CD8-positive, alpha-beta memory T cell (primary cell): ENCODE results near the gene EHD3. TPM values are rescaled to one million over a fixed set of nuclear protein-coding genes. Genes with fewer than 3 reads are reported as not detected.

ENCODE experiments used
- CTCF ChIA-PET: fragments of 350-600 bp; sonication (Branson Sonifier 250); formaldehyde crosslinking; loops from one replicate; lab custom pipeline; 2021; ENCODE audit warnings: antibody characterized with exemption; lab: Charles Lee
- POLR2A ChIA-PET: fragments of 350-600 bp; sonication (Branson Sonifier 250); formaldehyde crosslinking; loops from one replicate; lab custom pipeline; 2021; ENCODE audit warnings: antibody characterized with exemption; lab: Charles Lee
- DNase-seq, 5 donors: peaks; one replicate each; pipeline versions ENCODE4 v3.0.0 to v3.0.0-alpha.2; 2020 to 2022; ENCODE audit warnings: mixed read lengths in 1 of 5
- H3K27ac ChIP-seq: one replicate; pipeline ENCODE4 v1.7.0; 2013; ENCODE audit warnings: low read depth, mild to moderate bottlenecking, low read length, moderate library complexity
- H3K27me3 ChIP-seq: 2 replicates; pipeline ENCODE4 v1.7.0; 2013; ENCODE audit warnings: low read length, mild to moderate bottlenecking; ENCODE audit not compliant: insufficient read depth, poor library complexity, severe bottlenecking
- H3K36me3 ChIP-seq: 2 replicates; pipeline ENCODE4 v1.7.0; 2013; ENCODE audit warnings: mild to moderate bottlenecking, low read length, moderate library complexity; ENCODE audit not compliant: insufficient read depth
- H3K4me1 ChIP-seq: 2 replicates; pipeline ENCODE4 v1.7.0; 2013; ENCODE audit warnings: mild to moderate bottlenecking, low read length, moderate library complexity; ENCODE audit not compliant: insufficient read depth
- H3K4me3 ChIP-seq: 2 replicates; pipeline ENCODE4 v1.7.0; 2013; ENCODE audit warnings: mild to moderate bottlenecking, low read length
- H3K9me3 ChIP-seq: 2 replicates; pipeline ENCODE4 v1.7.0; 2013; ENCODE audit warnings: mild to moderate bottlenecking, low read length
- H3K27ac Mint-ChIP-seq, 8 donors: one replicate each; pipeline ENCODE4 v1.8.0; 2020 to 2021; ENCODE audit warnings: mixed read lengths in 8 of 8, mild to moderate bottlenecking in 6 of 8, inconsistent platforms in 3 of 8, moderate library complexity in 3 of 8
- H3K27me3 Mint-ChIP-seq, 2 donors: one replicate each; pipeline ENCODE4 v1.8.0; 2020 to 2021; ENCODE audit warnings: mixed read lengths in 2 of 2, mild to moderate bottlenecking in 1 of 2, moderate library complexity in 1 of 2
- H3K36me3 Mint-ChIP-seq, 3 donors: one replicate each; pipeline ENCODE4 v1.8.0; 2020 to 2021; ENCODE audit warnings: mixed read lengths in 3 of 3, inconsistent platforms in 1 of 3, mild to moderate bottlenecking in 1 of 3
- H3K4me1 Mint-ChIP-seq, 3 donors: one replicate each; pipeline ENCODE4 v1.8.0; 2020 to 2021; ENCODE audit warnings: mixed read lengths in 3 of 3, inconsistent platforms in 1 of 3, mild to moderate bottlenecking in 1 of 3
- H3K4me3 Mint-ChIP-seq, 7 donors: one replicate each; pipeline ENCODE4 v1.8.0; 2020 to 2021; ENCODE audit warnings: mixed read lengths in 7 of 7, mild to moderate bottlenecking in 6 of 7, moderate library complexity in 4 of 7, inconsistent platforms in 2 of 7
- H3K9me3 Mint-ChIP-seq, 5 donors: one replicate each; pipeline ENCODE4 v1.8.0; 2020 to 2022; ENCODE audit warnings: mixed read lengths in 5 of 5, mild to moderate bottlenecking in 3 of 5, moderate library complexity in 2 of 5, inconsistent platforms in 1 of 5
- polyA plus RNA-seq: library from polyadenylated mRNA; unstranded; fragments of 300-500 nt; fragmentation: Illumina TruSeq; gene quantifications from one replicate; pipeline ENCODE4 v1.2.3, GENCODE V29; 2021
- total RNA-seq, 2 experiments: library from RNA; stranded (reverse); gene quantifications; one replicate each; pipeline ENCODE4 v1.2.3, GENCODE V29; 2021

The EHD3 gene
- total RNA-seq (1 to 10 TPM; 2.3 TPM), polyA plus RNA-seq (4.3 TPM)

DNA sequence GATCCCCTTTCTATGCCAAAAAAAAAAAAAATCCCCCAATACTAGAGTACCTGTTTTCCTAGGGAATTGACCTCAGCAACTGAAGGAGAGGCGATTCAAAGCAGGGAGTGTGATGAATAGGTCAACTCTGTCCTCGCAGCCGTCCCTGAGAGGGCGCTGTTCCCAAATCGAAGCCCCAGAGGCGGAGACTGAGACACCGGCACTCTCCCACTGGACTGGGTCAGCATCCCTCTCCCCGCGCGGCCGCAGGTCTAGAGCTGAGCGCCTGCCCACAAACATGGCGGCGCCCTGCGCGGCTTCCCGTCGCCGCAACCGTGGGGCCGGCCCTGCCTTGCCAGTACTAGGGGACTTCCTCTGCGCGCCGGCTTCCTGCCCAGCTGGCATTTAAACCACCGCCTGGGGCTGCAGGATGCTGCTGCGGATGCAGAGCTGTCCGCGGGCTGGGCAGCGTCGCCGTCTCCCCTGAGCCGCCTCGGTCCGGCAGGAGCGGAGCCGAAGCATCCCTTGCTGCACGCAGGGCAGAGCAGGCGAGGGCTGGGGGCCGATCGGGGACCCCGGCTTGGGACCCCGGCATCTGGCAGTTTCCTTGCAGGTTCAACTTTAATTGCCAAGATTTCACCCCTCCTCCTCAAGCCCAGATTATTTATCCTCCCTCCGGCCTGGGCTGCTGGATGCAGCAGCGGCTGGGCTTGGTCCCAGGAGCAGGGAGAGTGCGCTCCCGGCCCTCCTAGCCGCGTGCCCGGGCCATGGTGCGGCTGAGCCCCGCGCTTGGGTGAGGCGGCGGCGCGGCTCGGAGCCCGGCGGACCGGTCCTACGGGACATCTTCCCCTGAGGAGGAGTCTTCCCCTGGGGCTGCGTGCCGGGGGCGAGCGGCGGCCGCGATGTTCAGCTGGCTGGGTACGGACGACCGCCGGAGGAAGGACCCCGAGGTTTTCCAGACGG lies at the start of gene EHD3:
EHD3 (plus strand) TSS at position 412 of the 942 bp plus-strand sequence; CDS start at position 882, 470 bp downstream.
- POLR2A ChIA-PET = interaction anchor here (1.3 kb wide), 1 partner anchor 523 kb away, joined by 3 read pairs; no protein-coding TSS in a partner anchor
- Mint-ChIP-seq H3K27ac (peak within 1 kb of the TSS in 6 of 8 donors; percentile 20 to 86 (median 71)), H3K36me3 (no peaks in the 10 kb centered on the region), H3K4me3 (peak within 1 kb of the TSS; percentile 81 to 91 (median 83)), H3K4me1 (peaks cover 24 to 30% (median 25%) of the 10 kb centered on the region in 3 donors), H3K9me3 (no peaks in the 10 kb centered on the region), H3K27me3 (peaks cover 6 to 10% of the 10 kb centered on the region in 2 donors)
- Histone ChIP-seq H3K27ac (no peak within 1 kb of the TSS), H3K36me3 (no peaks in the 10 kb centered on the region), H3K27me3 (no peaks in the 10 kb centered on the region), H3K4me1 (peaks cover 17% of the 10 kb centered on the region), H3K4me3 (peak within 1 kb of the TSS; percentile 56), H3K9me3 (no peaks in the 10 kb centered on the region)
- CTCF ChIA-PET = interaction anchor here (0.9 kb wide), 1 partner anchor 99 kb away, joined by 3 read pairs; no protein-coding TSS in a partner anchor
- peak; percentile 56 to 81 (median 64) for DNase-seq

DNA sequence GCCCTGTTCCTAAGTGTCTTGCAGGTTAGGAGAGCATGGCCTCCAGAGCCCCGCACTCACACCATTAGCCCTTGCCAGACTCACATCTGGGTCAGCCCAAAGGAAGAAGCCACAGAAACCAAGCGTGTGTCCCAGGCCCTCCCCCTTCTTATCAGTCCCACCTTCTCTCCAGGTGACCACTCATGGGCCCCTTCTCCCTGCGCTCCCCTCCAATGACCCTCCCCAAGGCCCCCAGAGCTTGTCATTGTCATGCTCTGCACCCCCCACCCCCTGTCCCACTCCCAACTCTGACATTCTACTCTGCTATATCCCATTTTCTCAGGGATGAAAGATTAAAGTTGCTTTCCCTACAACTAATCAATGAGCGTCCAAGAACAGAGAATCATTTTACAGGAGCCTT lies 46.8 kb upstream of the EHD3 start:
- no peaks in the 10 kb centered on the region for H3K27me3 ChIP-seq
- H3K4me1 ChIP-seq = no peaks in the 10 kb centered on the region
- H3K36me3 ChIP-seq = no peaks in the 10 kb centered on the region
- peaks cover 0 to 4% of the 10 kb centered on the region in 2 donors for H3K27me3 Mint-ChIP-seq
- H3K27ac Mint-ChIP-seq = no peak overlapping the region
- ChIA-PET POLR2A (no interaction called here), CTCF (no interaction called here)
- H3K9me3 ChIP-seq = no peaks in the 10 kb centered on the region
- H3K4me3 Mint-ChIP-seq = no peak overlapping the region
- DNase-seq = no peak
- H3K4me3 ChIP-seq = no peak overlapping the region
- H3K27ac ChIP-seq = no peak overlapping the region
- H3K4me1 Mint-ChIP-seq = no peaks in the 10 kb centered on the region
- H3K36me3 Mint-ChIP-seq = peaks cover 0 to 5% (median 2%) of the 10 kb centered on the region in 3 donors
- H3K9me3 Mint-ChIP-seq = peaks cover 0 to 7% (median 0%) of the 10 kb centered on the region in 5 donors

- POLR2A ChIA-PET = no interaction called here
- H3K4me1 ChIP-seq = no peaks in the 10 kb centered on the region
- CTCF ChIA-PET = no interaction called here
- Mint-ChIP-seq H3K36me3 (peaks cover 0 to 5% (median 2%) of the 10 kb centered on the region in 3 donors), H3K4me3 (no peak overlapping the region), H3K27me3 (peaks cover 0 to 4% of the 10 kb centered on the region in 2 donors), H3K4me1 (no peaks in the 10 kb centered on the region), H3K9me3 (peaks cover 0 to 7% (median 0%) of the 10 kb centered on the region in 5 donors), H3K27ac (no peak overlapping the region)
- no peaks in the 10 kb centered on the region for H3K9me3 ChIP-seq
- no peaks in the 10 kb centered on the region for H3K36me3 ChIP-seq
- DNase-seq = no peak
- no peak overlapping the region for H3K4me3 ChIP-seq
- H3K27me3 ChIP-seq = no peaks in the 10 kb centered on the region
- H3K27ac ChIP-seq = no peak overlapping the region
Measured at GRCh38 chr2:31188131-31188530, 45.8 kb upstream of the EHD3 start.

GRCh38 chr2:31189141-31189540 lies 44.8 kb upstream of the EHD3 start:
- POLR2A ChIA-PET = no interaction called here
- no peak overlapping the region for H3K4me3 ChIP-seq
- peaks cover 0 to 2% (median 0%) of the 10 kb centered on the region in 5 donors for H3K9me3 Mint-ChIP-seq

DNA sequence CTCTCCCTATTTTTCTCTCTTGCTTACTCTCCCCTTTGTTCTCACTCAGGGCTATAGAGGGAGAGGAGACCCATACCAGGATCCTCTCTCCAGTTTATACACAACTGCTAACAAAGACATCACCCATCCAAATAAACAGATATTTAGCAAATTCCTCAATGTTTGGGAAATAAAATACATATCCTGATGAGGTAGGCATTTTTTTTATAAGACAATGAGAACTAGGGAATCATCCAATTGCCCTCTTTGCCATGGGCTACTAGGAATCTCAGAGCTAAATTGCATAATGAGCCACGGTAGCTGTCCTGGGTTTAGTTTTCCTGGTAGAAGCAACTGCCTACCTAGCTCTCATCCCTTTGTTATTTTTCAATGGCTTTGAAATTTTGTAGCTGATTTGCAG lies 43.8 kb upstream of the EHD3 start:
- Histone ChIP-seq H3K27ac (no peak overlapping the region), H3K9me3 (no peaks in the 10 kb centered on the region), H3K36me3 (no peaks in the 10 kb centered on the region), H3K4me1 (no peaks in the 10 kb centered on the region), H3K27me3 (no peaks in the 10 kb centered on the region), H3K4me3 (no peak overlapping the region)
- POLR2A ChIA-PET = no interaction called here
- no peak for DNase-seq
- CTCF ChIA-PET = no interaction called here
- H3K27ac Mint-ChIP-seq = no peak overlapping the region
- H3K4me3 Mint-ChIP-seq = no peak overlapping the region
- H3K9me3 Mint-ChIP-seq = no peaks in the 10 kb centered on the region
- H3K27me3 Mint-ChIP-seq = no peaks in the 10 kb centered on the region
- no peaks in the 10 kb centered on the region for H3K4me1 Mint-ChIP-seq
- H3K36me3 Mint-ChIP-seq = no peaks in the 10 kb centered on the region

More at GRCh38 chr2:31189141-31189540, 44.8 kb upstream of the EHD3 start:
- Mint-ChIP-seq H3K27ac (no peak overlapping the region), H3K27me3 (peaks cover 0 to 3% of the 10 kb centered on the region in 2 donors), H3K36me3 (peaks cover 0 to 2% (median 0%) of the 10 kb centered on the region in 3 donors), H3K4me1 (no peaks in the 10 kb centered on the region), H3K4me3 (no peak overlapping the region)
- Histone ChIP-seq H3K4me1 (no peaks in the 10 kb centered on the region), H3K36me3 (no peaks in the 10 kb centered on the region), H3K27me3 (no peaks in the 10 kb centered on the region), H3K27ac (no peak overlapping the region), H3K9me3 (no peaks in the 10 kb centered on the region)
- no peak for DNase-seq
- CTCF ChIA-PET = no interaction called here

- H3K27me3 Mint-ChIP-seq = no peaks in the 10 kb centered on the region
- H3K4me3 ChIP-seq = no peak overlapping the region
- H3K36me3 Mint-ChIP-seq = no peaks in the 10 kb centered on the region
- no peaks in the 10 kb centered on the region for H3K9me3 Mint-ChIP-seq
- H3K4me3 Mint-ChIP-seq = no peak overlapping the region
- no peaks in the 10 kb centered on the region for H3K27me3 ChIP-seq
- POLR2A ChIA-PET = no interaction called here
- no peak overlapping the region for H3K27ac Mint-ChIP-seq
- H3K4me1 ChIP-seq = no peaks in the 10 kb centered on the region
- CTCF ChIA-PET = no interaction called here
- H3K27ac ChIP-seq = no peak overlapping the region
- H3K9me3 ChIP-seq = no peaks in the 10 kb centered on the region
- H3K4me1 Mint-ChIP-seq = no peaks in the 10 kb centered on the region
- no peak for DNase-seq
- H3K36me3 ChIP-seq = no peaks in the 10 kb centered on the region
Measured at GRCh38 chr2:31191931-31192330, 42.0 kb upstream of the EHD3 start.

- CTCF ChIA-PET = no interaction called here
- Mint-ChIP-seq H3K4me3 (no peak overlapping the region), H3K27ac (no peak overlapping the region), H3K36me3 (no peaks in the 10 kb centered on the region), H3K9me3 (no peaks in the 10 kb centered on the region), H3K4me1 (no peaks in the 10 kb centered on the region), H3K27me3 (no peaks in the 10 kb centered on the region)
- Histone ChIP-seq H3K27ac (no peak overlapping the region), H3K36me3 (no peaks in the 10 kb centered on the region), H3K4me1 (no peaks in the 10 kb centered on the region), H3K9me3 (no peaks in the 10 kb centered on the region), H3K27me3 (no peaks in the 10 kb centered on the region), H3K4me3 (no peak overlapping the region)
- no peak for DNase-seq
- POLR2A ChIA-PET = no interaction called here
Measured at GRCh38 chr2:31192396-31192795, 41.6 kb upstream of the EHD3 start.

DNA sequence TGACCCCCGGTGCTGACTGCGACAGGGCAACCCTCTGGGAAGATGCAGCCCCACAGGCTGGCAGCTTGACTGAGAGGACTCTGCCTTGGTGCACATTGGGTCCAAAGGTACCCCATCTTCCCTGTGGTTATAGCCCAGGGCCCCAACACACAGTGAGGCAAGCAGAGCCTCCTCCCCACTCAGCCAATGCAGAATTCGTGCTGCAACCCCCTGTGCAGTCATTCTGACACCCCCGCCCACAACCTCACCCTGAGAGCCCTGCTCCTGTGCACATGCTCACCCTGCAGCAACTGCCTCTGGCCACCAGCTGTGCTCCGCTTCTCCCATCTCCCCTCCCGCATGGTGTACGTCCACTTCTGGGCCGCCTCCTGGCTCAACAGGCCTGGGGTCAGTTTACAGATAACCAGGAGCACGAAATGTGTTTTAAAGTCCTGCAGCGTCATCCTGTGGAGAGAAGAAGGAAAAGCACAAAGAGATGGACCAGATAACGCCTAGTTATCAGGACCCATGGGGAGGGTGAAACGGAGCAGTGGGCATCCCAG lies 41.0 kb upstream of the EHD3 start:
- CTCF ChIA-PET = interaction anchor here (1.6 kb wide), 1 partner anchor 25 kb away, joined by 4 read pairs; no protein-coding TSS in a partner anchor
- H3K27me3 Mint-ChIP-seq = no peaks in the 10 kb centered on the region

More for the DNA sequence above, 41.0 kb upstream of the EHD3 start:
- Histone ChIP-seq H3K4me3 (no peak overlapping the region), H3K27ac (no peak overlapping the region), H3K27me3 (no peaks in the 10 kb centered on the region), H3K9me3 (no peaks in the 10 kb centered on the region), H3K36me3 (no peaks in the 10 kb centered on the region), H3K4me1 (no peaks in the 10 kb centered on the region)
- H3K27ac Mint-ChIP-seq = no peak overlapping the region
- POLR2A ChIA-PET = no interaction called here
- H3K36me3 Mint-ChIP-seq = no peaks in the 10 kb centered on the region
- no peak overlapping the region for H3K4me3 Mint-ChIP-seq
- no peaks in the 10 kb centered on the region for H3K4me1 Mint-ChIP-seq
- DNase-seq = no peak
- no peaks in the 10 kb centered on the region for H3K9me3 Mint-ChIP-seq
